OCI-LY7 (cell line): Measurements from ENCODE around the gene DDT.
"Not testable (repeated sequence)": the region's sequence is repeated elsewhere in the genome, so short reads cannot be mapped to it uniquely, and the experiment has no call there.

Experiments used
- EZH2phosphoT487 ChIP-seq: fragments of 200-600 bp; sonication (generic); IDR thresholded peaks from 2 replicates; pipeline ENCODE4 v1.6.1; 2018; ENCODE audit warnings: low read depth, borderline replicate concordance, mild to moderate bottlenecking, mixed run types, antibody characterized with exemption, low read length, moderate library complexity, mixed read lengths
- TF ChIP-seq, protein P1 (sequence below): fragments of 200-600 bp; sonication (generic); conservative IDR thresholded peaks from 2 replicates; pipeline ENCODE4 v1.5.1; 2014; ENCODE audit warnings: mild to moderate bottlenecking, antibody characterized with exemption, low read length, moderate library complexity, mixed read lengths

DNA sequence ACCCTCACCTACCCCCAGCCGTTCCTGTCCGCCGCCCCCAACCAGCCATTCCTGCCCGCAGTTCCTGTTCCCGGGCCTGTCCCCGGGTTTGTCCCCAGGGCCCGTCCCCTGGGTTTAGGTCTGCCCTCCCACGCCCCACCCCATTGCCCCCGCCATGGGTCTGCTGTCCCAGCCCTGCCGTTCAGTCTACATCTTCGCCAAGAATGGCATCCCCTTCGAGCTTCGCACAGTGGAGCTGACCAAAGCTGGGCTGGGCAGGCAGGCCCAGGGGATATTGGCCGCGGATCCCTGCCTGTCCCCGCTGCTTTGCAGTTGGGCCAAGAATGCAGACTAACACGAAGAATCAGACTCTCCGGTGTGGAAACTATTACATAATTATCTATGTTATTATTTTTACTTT lies 24.5 kb downstream of the DDT start:
- TF ChIP-seq, protein P1, sequence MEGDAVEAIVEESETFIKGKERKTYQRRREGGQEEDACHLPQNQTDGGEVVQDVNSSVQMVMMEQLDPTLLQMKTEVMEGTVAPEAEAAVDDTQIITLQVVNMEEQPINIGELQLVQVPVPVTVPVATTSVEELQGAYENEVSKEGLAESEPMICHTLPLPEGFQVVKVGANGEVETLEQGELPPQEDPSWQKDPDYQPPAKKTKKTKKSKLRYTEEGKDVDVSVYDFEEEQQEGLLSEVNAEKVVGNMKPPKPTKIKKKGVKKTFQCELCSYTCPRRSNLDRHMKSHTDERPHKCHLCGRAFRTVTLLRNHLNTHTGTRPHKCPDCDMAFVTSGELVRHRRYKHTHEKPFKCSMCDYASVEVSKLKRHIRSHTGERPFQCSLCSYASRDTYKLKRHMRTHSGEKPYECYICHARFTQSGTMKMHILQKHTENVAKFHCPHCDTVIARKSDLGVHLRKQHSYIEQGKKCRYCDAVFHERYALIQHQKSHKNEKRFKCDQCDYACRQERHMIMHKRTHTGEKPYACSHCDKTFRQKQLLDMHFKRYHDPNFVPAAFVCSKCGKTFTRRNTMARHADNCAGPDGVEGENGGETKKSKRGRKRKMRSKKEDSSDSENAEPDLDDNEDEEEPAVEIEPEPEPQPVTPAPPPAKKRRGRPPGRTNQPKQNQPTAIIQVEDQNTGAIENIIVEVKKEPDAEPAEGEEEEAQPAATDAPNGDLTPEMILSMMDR = not testable (repeated sequence)
- not testable (repeated sequence) for TF ChIP-seq EZH2phosphoT487
